HepG2 (cell line): Measurements from ENCODE around the gene TRIM2. TPM values are rescaled to one million over a fixed set of nuclear protein-coding genes. Genes with fewer than 3 reads are reported as not detected.

ENCODE experiments used
- ATAC-seq: fragments of 200-7000 bp; cut with Tn5 transposase; 3 replicates; pipeline ENCODE4 v1.9.1; 2020; ENCODE audit warnings: mild to moderate bottlenecking, moderate library complexity
- BruUV-seq: library from RNA; stranded (reverse); fragments of 400-500 nt; replicated peaks from 2 replicates; lab custom pipeline; 2021; lab: Mats Ljungman, UMichigan
- CTCF ChIA-PET: fragments of 300-600 bp; formaldehyde crosslinking; extraction: SDS; loops from one replicate; lab custom pipeline; 2021; ENCODE audit warnings: low total read pairs, inconsistent platforms, low intra/inter-chr PET ratio; lab: Yijun Ruan, JAX
- POLR2A ChIA-PET: fragments of 350-600 bp; sonication (Branson Sonifier 250); formaldehyde crosslinking; loops from one replicate; lab custom pipeline; 2020; ENCODE audit warnings: antibody characterized with exemption, inconsistent platforms; lab: Yijun Ruan, JAX
- DNase-seq: peaks from one replicate; pipeline ENCODE4 v3.0.0-alpha.2; 2015; ENCODE audit warnings: low spot score
- FAIRE-seq: peaks from 3 replicates; lab custom pipeline; 2011; peaks lifted over from hg19 to GRCh38; lab: Jason Lieb, UNC
- H2AFZ ChIP-seq: one replicate; pipeline ENCODE4 v1.6.1; 2011; ENCODE audit warnings: low read length, inconsistent platforms
- H3K27ac ChIP-seq: fragments of 300-600 bp; 3 replicates; pipeline ENCODE4 v1.8.0; 2011; ENCODE audit warnings: mixed run types, mild to moderate bottlenecking, mixed read lengths, low read length, inconsistent platforms; ENCODE audit not compliant: insufficient read depth; ENCODE audit errors: extremely low read length
- H3K27me3 ChIP-seq, 2 experiments: fragments of 200-600 bp in 1 of 2; 2 replicates in 1 of 2; 3 replicates in 1 of 2; pipeline versions ENCODE4 v1.6.0 to v1.8.0; 2011; ENCODE audit warnings: low read length in 2 of 2, mild to moderate bottlenecking in 2 of 2, moderate library complexity in 2 of 2, inconsistent platforms in 1 of 2; ENCODE audit not compliant: insufficient read depth in 2 of 2, control insufficient read depth in 1 of 2
- H3K36me3 ChIP-seq, 2 experiments: fragments of 200-600 bp in 1 of 2; replicated peaks in 1 of 2; 2 replicates in 1 of 2; 3 replicates in 1 of 2; pipeline versions ENCODE4 v1.5.1 to v1.8.0; 2011; ENCODE audit warnings: low read length in 2 of 2, inconsistent platforms in 1 of 2; ENCODE audit not compliant: insufficient read depth in 2 of 2, control insufficient read depth in 1 of 2
- H3K4me1 ChIP-seq: 2 replicates; pipeline ENCODE4 v1.5.1; 2012; ENCODE audit warnings: low read length, inconsistent platforms; ENCODE audit not compliant: insufficient read depth
- H3K4me2 ChIP-seq: 2 replicates; pipeline ENCODE4 v1.6.0; 2011; ENCODE audit warnings: low read depth, low read length, inconsistent platforms
- H3K4me3 ChIP-seq, 3 experiments: fragments of 200-600 bp in 1 of 3; sonication (generic), shearing (Covaris generic) in 1 of 3; replicated peaks in 1 of 3; 2 replicates each; pipeline ENCODE4 v1.5.1; 2011 to 2016; ENCODE audit warnings: low read length in 3 of 3, inconsistent platforms in 2 of 3, low read depth in 2 of 3, mild to moderate bottlenecking in 2 of 3, control low read depth in 1 of 3, mixed read lengths in 1 of 3; ENCODE audit not compliant: insufficient read depth in 1 of 3
- H3K79me2 ChIP-seq: one replicate; pipeline ENCODE4 v1.6.1; 2011; ENCODE audit warnings: low read length, inconsistent platforms; ENCODE audit not compliant: insufficient read depth
- H3K9ac ChIP-seq: 2 replicates; pipeline ENCODE4 v1.6.0; 2011; ENCODE audit warnings: mild to moderate bottlenecking, low read depth, low read length, inconsistent platforms; ENCODE audit not compliant: insufficient read depth
- H3K9me3 ChIP-seq: 2 replicates; pipeline ENCODE4 v1.5.1; 2012; ENCODE audit warnings: mild to moderate bottlenecking, low read length
- H4K20me1 ChIP-seq: 2 replicates; pipeline ENCODE4 v1.6.0; 2011; ENCODE audit warnings: inconsistent platforms, mild to moderate bottlenecking, low read length, moderate library complexity; ENCODE audit not compliant: insufficient read depth
- AKNA ChIP-seq: sonication (generic); formaldehyde crosslinking; IDR thresholded peaks from 2 replicates; pipeline ENCODE4 v1.4.0; 2020; ENCODE audit warnings: missing genetic modification reagents, borderline replicate concordance
- ETV5 ChIP-seq: IDR thresholded peaks from 2 replicates; pipeline ENCODE4 v1.6.1; 2018; ENCODE audit warnings: missing biosample characterization, missing genetic modification reagents, inconsistent platforms, borderline replicate concordance
- JUND ChIP-seq: sonication (generic); formaldehyde crosslinking; IDR thresholded peaks from 2 replicates; pipeline ENCODE4 v1.8.0; 2022; ENCODE audit warnings: mild to moderate bottlenecking, missing genetic modification reagents
- MZF1 ChIP-seq: sonication (generic); formaldehyde crosslinking; IDR thresholded peaks from 2 replicates; pipeline ENCODE4 v1.8.1; 2023; ENCODE audit warnings: mild to moderate bottlenecking, missing genetic modification reagents, borderline replicate concordance
- PHF5A ChIP-seq: IDR thresholded peaks from one replicate; pipeline ENCODE4 v1.6.1; 2018; ENCODE audit warnings: low read depth, missing genetic modification reagents; ENCODE audit not compliant: unreplicated experiment
- RBAK ChIP-seq: sonication (generic); formaldehyde crosslinking; IDR thresholded peaks from 2 replicates; pipeline ENCODE4 v1.5.1; 2020; ENCODE audit warnings: mild to moderate bottlenecking, missing genetic modification reagents
- SAFB2 ChIP-seq: sonication (generic); formaldehyde crosslinking; IDR thresholded peaks from 2 replicates; pipeline ENCODE4 v1.5.1; 2020; ENCODE audit warnings: missing genetic modification reagents, low read depth, mild to moderate bottlenecking, borderline replicate concordance
- SIX4 ChIP-seq: sonication (generic); formaldehyde crosslinking; IDR thresholded peaks from 2 replicates; pipeline ENCODE4 v1.4.0; 2020; ENCODE audit warnings: missing genetic modification reagents
- SNAPC5 ChIP-seq: sonication (generic); formaldehyde crosslinking; IDR thresholded peaks from 2 replicates; pipeline ENCODE4 v1.8.1; 2023; ENCODE audit warnings: mild to moderate bottlenecking, missing genetic modification reagents, borderline replicate concordance
- ZBTB8A ChIP-seq: sonication (generic); formaldehyde crosslinking; IDR thresholded peaks from 2 replicates; pipeline ENCODE4 v1.4.0; 2020; ENCODE audit warnings: mild to moderate bottlenecking, low read depth, missing genetic modification reagents, borderline replicate concordance
- ZNF746 ChIP-seq: sonication (generic); formaldehyde crosslinking; IDR thresholded peaks from 2 replicates; pipeline ENCODE4 v1.8.0; 2022; ENCODE audit warnings: mild to moderate bottlenecking, missing genetic modification reagents
- WGBS: methylation state at CpG from one replicate; pipeline ENCODE4 v1.1.6; 2017; ENCODE audit warnings: low lambda C conversion rate; 5-methylcytosine and 5-hydroxymethylcytosine counted together
- in situ Hi-C: cut with HindIII; loops from 2 replicates; pipeline ENCODE4 v1.10.0; 2017; ENCODE audit warnings: low pct_unique_long_range_greater_than_20kb; ENCODE audit not compliant: extremely low pct_ligation_motif_present
- intact Hi-C: fragments of 100-400 bp; cut with micrococcal nuclease; formaldehyde crosslinking; loops from one replicate; pipeline ENCODE4 v1.10.0; 2022; ENCODE audit not compliant: unreplicated experiment
- polyA plus RNA-seq, 8 experiments: library from polyadenylated mRNA; depleted of rRNA in 3 of 8; stranded (reverse) in 7 of 8; unstranded in 1 of 8; fragments of >200 nt; fragmentation: Illumina TruSeq in 4 of 8; extraction: Trizol in 4 of 8; gene quantifications; 2 replicates each; pipeline versions ENCODE4 v1.2.1 to v1.2.3, GENCODE V29; 2011 to 2016; ENCODE audit warnings: low read depth in 4 of 8, missing spikeins in 1 of 8, mixed read lengths in 1 of 8; ENCODE audit not compliant: insufficient read depth in 1 of 8
- total RNA-seq, 5 experiments: library from RNA; depleted of rRNA; stranded (reverse); fragments of >200 nt; fragmentation: Illumina TruSeq; extraction: Trizol; gene quantifications; 2 replicates each; pipeline ENCODE4 v1.2.3, GENCODE V29; 2016; ENCODE audit warnings: low read depth in 1 of 5

TRIM2 gene
- total and polyA plus RNA-seq, 2 of the 13 experiments (the other 11 are each of a cell fraction or from before 2014, with no cell fraction given), result 2.1 to 4.2 TPM

DNA sequence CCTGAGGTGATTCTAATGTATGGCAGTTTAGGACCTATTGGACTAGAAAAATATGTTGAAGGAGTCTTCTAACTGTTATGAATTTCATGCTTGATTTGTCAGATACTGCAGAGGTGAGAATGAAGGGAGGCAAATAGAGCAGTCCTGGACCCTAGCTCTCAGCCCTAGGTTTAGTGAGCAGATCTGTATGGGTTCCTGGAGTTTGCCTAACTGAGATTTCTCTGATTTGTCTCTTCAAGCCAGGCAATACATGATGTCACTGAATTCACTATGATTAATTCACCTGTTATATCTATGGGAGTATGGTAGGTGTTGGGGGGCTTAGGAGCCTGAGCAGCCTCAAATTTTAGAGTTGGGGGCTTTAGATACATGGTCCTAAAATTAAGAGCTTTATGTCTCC is 142.9 kb downstream of the TRIM2 start (continued):
- no peak for TF ChIP-seq PHF5A (CRISPR knock-in tag)
- TF ChIP-seq SIX4, result no peak
- no peak for TF ChIP-seq RBAK (CRISPR knock-in tag)
- no peak for TF ChIP-seq ZBTB8A

- Histone ChIP-seq H3K4me3 (no peak overlapping the region), H3K9me3 (no peaks in the 10 kb centered on the region), H3K36me3 (0 out of 5 replicates have a peak, but pooled peaks cover 0 to 1% of the 10 kb centered on the region in 2 experiments), H3K4me1 (peaks cover 38% of the 10 kb centered on the region), H3K27ac (no peak overlapping the region), H2AFZ (no peak overlapping the region), H3K79me2 (peaks cover 38% of the 10 kb centered on the region), H3K4me2 (no peak overlapping the region), H3K27me3 (no peaks in the 10 kb centered on the region; a peak in 1 of 5 replicates), H4K20me1 (no peaks in the 10 kb centered on the region), H3K9ac (no peak overlapping the region)
- in situ Hi-C loops (loop anchor here (5.0 kb wide), 1 partner anchor 229 kb away; no protein-coding TSS in a partner anchor), intact Hi-C loops (no loop called here)
- CTCF ChIA-PET, result no interaction called here
- BruUV-seq, result no TSS peak
- FAIRE-seq (no peak), ATAC-seq (no peak), DNase-seq (no peak)
- no peak for TF ChIP-seq JUND (CRISPR knock-in tag)
- no peak for TF ChIP-seq MZF1 (CRISPR knock-in tag)
- TF ChIP-seq ETV5 (CRISPR knock-in tag), result no peak
- no peak for TF ChIP-seq AKNA (CRISPR knock-in tag)
- no peak for TF ChIP-seq SAFB2 (CRISPR knock-in tag)
- no peak for TF ChIP-seq SNAPC5 (CRISPR knock-in tag)
- TF ChIP-seq ZNF746 (CRISPR knock-in tag), result no peak
- WGBS, result 88% methylated on average over 4 of the region's 4 CpGs
- POLR2A ChIA-PET, result no interaction called here
Observed at GRCh38 chr4:153348006-153348405, 143.8 kb downstream of the TRIM2 start.
